ENCODE measurements around the gene QSOX2.
"Not testable (repeated sequence)": the region's sequence is repeated elsewhere in the genome, so short reads cannot be mapped to it uniquely, and the experiment has no call there.

QSOX2 gene

DNA sequence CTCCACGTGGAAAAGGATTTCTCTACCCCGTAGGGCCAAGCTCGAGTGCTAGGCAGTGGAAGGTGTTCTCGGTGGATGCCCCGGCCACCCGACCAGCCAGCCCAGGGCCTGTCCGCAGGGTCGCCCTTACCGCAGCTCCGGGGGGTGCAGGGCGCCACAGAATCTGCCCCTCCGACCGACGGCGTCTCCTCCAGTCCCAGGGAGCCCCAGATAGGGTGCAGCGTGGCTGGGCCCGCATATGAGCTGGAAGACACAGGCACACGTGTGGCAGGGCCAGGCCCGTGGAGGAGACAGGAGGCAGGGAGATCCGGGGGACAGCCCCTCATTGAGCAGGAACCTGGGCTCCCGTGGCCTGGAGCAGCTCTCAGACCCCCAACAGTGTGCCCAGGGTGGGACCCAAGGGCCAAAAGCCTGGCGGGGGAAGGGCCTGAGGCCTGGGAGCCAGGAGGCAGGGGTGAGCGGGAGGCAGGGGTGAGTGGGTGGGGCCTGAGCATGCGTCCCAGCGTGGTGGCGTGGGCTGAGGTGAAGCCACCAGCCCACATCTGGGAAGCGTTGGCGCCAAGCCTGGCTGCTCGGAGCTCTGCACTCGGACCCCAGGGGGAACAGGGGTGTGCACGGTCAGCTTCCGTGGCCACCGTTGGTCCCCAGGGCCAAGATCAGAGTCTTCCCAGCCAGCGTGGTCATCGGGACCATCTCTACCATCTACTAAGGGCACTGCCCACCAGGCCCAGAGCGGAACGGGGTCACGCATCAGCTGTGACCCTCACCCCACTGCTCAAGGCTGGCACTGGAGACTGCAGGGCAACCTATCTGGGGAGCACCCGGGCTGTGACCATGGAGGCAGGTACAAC lies 36.0 kb upstream of the QSOX2 start:
- DNase-seq = no peak

DNA sequence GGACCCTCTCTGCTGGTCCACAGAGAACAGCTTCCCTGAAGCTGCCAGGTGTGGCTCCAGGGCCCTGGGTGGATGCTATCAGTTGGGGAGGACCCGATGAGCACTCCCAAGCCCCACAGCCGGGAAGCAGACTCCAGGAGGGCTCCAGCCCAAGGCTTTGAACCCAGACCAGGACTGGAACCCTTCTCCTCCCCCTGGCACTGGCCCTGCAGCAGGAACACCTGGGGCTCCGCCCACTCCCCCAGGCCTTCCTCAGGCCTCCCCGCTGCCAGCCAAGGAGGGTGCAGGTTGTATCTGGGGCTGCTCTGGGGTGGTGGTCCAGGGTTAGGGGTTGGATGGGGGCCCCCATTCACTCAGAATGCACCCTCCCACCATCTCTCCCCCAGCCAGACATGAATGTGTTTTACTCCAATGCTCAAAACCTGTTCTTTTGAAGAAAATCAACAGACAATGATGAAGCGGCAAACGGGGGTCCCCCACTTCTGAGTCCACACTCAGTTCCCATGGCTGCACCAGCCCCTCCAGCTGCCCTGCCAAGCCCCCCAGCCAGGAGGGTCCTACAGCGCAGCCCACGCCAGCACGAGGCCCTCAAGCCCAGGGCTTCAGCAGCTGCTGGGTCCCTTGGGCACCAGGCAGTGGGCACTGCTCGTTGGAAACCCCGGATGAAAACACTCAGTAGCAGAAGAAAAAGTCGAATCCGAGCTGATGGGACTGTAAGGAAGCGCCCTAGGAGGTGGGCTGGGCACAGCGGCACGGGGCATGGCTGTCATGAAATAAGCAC lies 35.1 kb upstream of the QSOX2 start:
- no peak for DNase-seq

- DNase-seq = no peak
Measured at GRCh38 chr9:136279471-136279870, 33.9 kb upstream of the QSOX2 start.

DNA sequence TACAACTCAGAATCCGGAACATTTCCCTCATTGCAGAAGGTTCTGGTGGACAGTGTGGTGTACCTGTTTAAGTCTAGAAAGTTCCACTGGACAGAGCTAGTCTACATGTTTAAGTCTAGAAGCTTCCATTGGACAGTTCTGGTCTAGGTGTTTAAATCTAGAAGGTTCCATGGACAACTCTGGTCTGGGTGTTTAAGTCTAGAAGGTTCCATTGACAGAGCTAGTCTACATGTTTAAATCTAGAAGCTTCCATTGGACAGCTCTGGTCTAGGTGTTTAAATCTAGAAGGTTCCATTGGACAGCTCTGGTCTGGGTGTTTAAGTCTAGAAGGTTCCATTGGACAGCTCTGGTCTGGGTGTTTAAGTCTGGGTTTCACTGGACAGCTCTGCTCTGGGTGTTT lies 33.3 kb upstream of the QSOX2 start:
- DNase-seq = no peak

GRCh38 chr9:136278221-136278620 lies 32.6 kb upstream of the QSOX2 start:
- no peak for DNase-seq

- no peak for DNase-seq
Measured at GRCh38 chr9:136277746-136278145, 32.1 kb upstream of the QSOX2 start.

DNA sequence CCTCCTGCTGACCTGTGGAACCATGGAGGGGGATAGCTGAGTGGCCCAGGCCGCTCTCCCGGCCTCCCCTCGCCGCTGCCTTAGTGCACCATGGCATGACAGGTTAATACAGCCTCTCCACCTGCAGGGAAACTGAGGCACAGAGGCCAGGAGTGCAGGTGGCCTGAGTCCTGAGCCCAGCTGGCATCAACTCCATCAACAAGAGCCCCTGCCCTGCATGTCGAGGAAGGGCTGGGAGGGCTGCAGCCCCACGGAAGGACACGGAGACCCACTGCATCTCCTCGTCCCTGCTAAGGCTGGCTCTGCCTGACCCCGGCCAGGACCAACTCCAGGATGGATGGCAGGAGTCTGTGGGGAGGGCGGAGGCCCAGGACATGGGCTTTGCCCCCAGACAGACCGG lies 31.1 kb upstream of the QSOX2 start:
- no peak for DNase-seq

DNA sequence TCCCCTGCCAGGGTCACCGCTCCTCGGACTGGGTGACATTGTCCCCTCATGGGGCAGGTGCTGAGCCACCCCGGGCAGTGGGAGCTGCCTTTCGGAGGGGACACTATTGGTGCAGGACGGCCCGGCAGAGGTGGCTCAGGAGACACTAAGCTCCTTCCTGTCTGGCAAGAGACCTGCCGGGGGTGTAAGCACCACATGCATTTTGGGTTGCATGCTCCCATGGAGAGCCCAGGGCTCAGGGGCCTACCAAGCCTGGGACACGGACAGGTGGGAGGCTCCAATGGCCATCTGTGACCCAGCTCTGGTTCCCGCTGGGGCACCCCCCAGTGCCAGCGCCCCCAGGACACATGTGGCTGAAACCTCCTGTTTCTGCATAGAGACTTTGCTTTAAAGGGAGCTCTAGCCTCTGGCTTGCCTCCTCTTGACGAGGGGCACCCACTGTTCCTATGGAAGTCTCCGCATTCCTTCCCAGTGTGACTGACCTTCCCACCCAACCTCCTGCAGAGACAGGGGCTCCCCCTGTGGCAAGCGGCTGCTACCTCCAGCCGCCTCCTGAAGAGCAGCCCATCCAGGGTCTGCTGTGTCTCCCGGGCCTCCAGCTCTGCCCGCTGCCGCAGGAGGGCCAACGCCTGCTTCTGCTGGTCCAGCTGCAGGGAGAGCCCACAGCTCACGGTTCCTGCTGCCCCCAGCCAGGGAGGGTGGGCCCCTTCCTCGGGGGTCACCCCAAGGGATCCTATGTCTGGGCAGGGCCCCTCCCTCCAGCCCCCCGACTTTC lies 30.2 kb upstream of the QSOX2 start:
- no peak for DNase-seq

GRCh38 chr9:136274786-136275654 lies 29.4 kb upstream of the QSOX2 start:
- DNase-seq = no peak

DNA sequence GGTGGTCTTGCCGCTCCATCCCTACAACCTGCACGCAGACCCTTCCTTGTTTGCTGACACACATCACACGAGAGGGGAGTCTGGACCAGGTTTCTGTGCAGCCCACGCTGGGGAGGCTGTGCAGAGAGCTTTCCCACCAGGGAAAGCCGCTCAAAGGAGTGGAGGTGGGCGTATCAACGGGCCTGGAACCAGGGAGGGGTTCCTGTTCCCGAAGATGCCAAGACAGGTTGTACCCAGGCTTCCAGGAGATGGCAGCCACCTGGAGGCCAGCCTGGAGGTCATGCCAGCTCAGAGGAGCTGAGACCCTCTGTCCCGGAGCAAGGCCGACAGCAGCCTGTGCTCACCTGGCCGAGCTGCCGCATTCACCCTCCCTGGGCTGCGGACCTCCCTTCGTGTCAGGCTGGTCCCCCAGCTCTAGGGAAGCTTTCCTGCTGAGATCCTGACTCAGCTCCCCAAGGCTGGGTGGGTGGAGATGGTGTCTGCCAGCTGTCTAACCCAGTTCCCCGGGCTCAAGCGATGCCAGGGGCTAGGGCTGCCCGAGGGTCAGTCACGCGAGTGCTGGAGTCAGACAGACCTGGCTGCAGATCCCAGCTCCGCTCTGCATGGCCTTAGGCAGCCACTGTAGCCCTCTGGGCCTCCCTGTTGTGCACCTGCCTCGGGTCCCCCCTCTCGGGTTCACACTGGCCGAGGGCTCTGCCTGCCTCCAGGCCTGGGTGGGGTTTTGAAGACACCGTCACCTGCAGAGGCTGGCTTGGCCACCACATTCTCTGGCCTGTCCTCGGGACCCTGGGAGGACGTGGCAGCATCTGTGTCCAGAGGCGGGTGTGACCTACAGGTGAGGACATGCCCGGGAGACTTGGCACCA lies 28.5 kb upstream of the QSOX2 start:
- DNase-seq = no peak

GRCh38 chr9:136273244-136273865 lies 27.7 kb upstream of the QSOX2 start:
- no peak for DNase-seq

- no peak for DNase-seq
Measured at GRCh38 chr9:136270173-136270705, 24.6 kb upstream of the QSOX2 start.

- no peak for DNase-seq
Measured at GRCh38 chr9:136268735-136269134, 23.1 kb upstream of the QSOX2 start.

DNA sequence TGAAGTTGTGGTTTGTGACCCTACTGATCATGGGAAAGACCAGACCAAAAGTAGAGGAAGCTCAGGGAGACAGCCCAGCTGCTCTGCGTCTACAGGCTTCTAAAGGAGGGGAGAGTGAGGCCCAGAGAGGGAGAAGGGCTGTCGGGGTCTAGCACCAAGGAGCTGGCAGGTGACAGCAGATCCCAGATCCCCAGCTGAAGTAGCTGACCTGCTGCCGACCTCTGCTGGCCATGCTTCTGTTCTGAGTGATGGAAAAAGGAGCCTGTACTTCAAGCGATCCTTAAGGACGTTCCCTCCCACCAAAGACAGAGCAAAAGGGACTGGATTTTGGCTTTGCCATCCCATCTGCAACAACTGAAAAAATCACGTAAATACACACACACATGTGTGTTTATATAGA lies 22.7 kb upstream of the QSOX2 start:
- DNase-seq = no peak

DNA sequence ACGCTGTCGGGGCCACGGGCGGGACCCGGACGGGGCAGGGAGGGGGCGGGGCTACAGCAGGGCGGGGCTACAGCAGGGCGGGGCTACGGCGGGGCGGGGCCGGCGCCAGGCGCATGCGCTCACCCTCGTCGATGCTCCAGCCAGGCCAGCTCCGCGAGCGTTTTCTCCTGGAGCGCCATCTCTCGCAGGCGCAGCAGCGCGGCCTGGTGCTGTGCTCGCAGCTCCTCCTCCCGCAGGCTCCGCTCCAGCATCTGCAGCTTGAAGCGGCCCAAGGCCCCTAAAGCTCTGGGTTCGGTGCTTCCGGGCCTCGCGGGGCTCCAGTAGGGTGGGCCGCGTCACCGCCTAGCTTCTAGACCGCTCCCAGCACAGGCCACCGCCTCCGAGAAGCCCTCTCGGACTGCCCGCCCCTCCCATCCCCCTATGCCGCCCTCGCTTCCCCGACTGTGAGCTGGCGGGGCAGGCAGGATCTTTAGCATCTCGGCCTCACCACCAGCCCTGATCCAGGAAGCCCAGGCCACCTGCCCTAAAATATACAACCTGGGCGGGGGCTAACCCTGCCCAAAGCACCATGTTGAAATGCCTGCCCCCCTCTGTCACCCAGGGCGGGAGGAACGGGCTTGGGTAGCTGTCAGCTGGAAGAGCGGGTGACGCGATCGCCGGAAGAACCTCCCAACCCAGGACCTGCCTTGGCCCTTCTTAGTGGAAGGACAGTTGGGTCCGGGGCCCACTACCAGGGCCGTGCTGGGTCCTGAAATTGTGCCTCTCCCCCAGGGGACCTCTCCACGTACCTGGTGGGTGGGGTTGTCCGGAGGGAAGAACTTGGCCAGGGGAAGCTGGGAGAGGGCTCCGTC lies 21.9 kb upstream of the QSOX2 start:
- peak; percentile 79 to 83 for DNase-seq

GRCh38 chr9:136266641-136267040 lies 21.0 kb upstream of the QSOX2 start:
- DNase-seq = not testable (repeated sequence)

GRCh38 chr9:136265561-136266355 lies 20.1 kb upstream of the QSOX2 start:
- DNase-seq = no peak

Measured in activated CD4-positive, alpha-beta T cell treated with anti-CD3 and anti-CD28 coated beads for 4 hours (primary cell).